Gastroesophageal sphincter (tissue), 3 donors: ENCODE data around the gene SLC24A3.

Experiments used
- POLR2AphosphoS5 ChIP-seq: sonication (generic); formaldehyde crosslinking; IDR thresholded peaks from one replicate; pipeline ENCODE4 v1.6.1; 2017; ENCODE audit warnings: antibody characterized with exemption
- TF ChIP-seq, protein P1 (sequence below), 4 experiments: fragments of 200-600 bp in 2 of 4; fragments of 450-650 bp in 2 of 4; sonication (generic) in 1 of 4; IDR thresholded peaks; one replicate each; pipeline ENCODE4 v1.5.1; 2017 to 2019; ENCODE audit warnings: antibody characterized with exemption in 4 of 4, mild to moderate bottlenecking in 2 of 4, moderate library complexity in 2 of 4

DNA sequence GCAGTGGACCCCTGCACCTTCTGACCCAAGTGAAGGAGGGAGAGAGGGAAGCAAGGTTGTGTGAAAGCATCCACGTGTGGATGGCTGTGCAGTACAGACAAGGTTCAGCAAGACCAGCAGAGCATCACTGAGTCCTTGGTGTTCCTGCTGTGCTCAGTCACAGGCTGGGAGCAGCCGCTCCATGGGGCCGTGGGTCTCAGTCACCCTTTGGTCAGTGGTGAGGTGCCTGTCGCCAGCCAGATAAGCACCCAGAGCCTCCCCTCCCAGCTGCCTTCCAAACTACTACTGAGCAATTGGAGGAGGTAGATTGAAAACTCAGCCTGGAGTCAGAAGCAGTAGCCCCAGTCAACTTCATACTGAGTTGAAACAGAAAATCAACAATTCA is 218.9 kb downstream of the SLC24A3 start:
- TF ChIP-seq, protein P1, sequence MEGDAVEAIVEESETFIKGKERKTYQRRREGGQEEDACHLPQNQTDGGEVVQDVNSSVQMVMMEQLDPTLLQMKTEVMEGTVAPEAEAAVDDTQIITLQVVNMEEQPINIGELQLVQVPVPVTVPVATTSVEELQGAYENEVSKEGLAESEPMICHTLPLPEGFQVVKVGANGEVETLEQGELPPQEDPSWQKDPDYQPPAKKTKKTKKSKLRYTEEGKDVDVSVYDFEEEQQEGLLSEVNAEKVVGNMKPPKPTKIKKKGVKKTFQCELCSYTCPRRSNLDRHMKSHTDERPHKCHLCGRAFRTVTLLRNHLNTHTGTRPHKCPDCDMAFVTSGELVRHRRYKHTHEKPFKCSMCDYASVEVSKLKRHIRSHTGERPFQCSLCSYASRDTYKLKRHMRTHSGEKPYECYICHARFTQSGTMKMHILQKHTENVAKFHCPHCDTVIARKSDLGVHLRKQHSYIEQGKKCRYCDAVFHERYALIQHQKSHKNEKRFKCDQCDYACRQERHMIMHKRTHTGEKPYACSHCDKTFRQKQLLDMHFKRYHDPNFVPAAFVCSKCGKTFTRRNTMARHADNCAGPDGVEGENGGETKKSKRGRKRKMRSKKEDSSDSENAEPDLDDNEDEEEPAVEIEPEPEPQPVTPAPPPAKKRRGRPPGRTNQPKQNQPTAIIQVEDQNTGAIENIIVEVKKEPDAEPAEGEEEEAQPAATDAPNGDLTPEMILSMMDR (IDR thresholded peaks at IDR 0.05): no peak
- no peak for TF ChIP-seq POLR2AphosphoS5
